GM19240 (cell line): Measurements from ENCODE around the gene PHF21A.
"Not testable (repeated sequence)": the region's sequence is repeated elsewhere in the genome, so short reads cannot be mapped to it uniquely, and the experiment has no call there.

Source experiments
- DNase-seq: peaks from one replicate; pipeline ENCODE4 v3.0.0; 2011; ENCODE audit warnings: low spot score; ENCODE audit not compliant: insufficient read length

The PHF21A gene

DNA sequence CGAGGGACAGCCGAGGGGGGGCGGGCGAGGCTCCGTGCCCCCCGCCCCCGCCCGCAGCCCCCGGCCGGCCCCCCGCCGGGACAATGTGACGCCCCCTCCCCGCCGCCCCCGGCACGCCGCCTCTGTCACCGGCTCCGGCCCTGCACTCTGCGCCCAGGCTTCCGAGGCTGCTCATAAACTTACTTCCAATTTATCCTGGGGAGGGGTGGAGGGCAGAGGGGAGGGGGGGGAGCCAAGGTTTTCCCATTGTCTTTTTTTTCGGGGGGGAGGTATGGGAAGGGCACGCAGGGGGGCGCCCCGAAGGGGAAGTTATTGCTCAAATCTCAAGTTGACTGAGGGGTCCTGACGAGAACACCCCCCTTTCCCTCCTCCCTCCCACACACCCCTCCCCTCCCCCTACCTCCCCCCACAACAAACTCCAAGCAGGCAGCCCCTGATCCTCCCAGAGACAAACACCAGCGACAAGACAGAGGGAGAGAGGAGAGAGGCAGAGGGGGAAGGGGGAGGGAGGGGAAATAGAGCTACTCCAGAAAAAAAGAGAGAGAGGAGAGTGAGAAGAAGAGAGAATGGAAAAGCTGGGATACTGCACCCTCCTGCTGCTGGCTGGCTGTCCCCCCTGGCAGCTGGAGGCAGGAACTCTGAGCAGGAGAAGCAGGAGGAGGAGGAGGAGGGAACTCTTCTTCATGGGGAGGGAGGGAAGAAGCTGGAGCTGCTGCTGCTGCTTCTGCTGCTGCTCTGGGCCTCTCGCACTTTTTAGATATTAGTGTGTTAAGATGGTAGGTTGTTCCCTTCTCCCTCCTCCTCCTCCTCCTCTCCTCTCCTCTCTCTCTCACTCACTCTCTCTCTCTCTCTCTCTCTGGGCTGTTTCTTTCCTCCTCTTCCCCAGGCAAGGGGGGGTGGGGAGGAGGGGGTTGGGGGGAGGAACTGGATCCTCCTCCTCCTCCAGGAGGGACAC is 631 bp downstream of the PHF21A start:
- DNase-seq: peak; percentile 6

DNA sequence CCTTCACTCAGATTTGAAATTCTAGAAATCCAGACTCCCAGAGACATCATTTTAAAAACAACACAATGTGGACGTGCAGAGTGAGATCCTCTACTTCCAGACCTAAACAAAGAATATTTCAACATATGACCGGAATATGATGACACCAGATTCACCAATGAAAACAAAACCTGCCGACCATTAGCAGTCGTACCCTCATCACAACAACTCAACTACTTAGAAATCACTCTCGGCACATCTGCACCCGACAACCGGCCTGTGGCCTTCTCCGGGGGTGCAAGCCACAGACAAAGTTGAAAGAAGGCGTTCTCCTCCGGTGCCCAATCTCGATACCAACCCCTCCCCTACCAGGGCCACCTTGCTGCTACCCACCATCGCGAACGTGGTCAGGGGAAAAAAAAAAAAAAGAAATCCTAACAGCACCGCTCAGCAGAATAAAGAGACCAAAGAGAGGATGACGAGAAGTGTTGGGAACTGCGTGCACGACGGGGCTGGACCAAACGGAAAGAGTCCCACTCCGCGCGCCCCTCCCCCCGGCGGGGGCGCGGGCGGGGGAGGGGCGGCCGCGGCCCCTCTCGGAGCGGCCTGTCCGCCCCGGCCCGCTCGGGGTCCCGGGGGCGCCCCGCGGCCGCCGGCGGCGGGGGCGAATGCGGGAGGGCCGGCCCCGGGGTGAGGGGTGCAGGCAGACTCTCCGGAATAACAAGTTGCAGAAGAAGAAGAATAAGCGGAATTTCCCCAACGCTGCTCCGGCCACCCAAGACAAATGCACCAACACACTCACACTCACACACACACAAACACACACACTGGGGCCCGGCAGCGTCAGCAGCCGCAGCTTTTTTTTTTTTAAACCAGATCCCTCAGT is 1.7 kb downstream of the PHF21A start:
- DNase-seq: no peak

DNA sequence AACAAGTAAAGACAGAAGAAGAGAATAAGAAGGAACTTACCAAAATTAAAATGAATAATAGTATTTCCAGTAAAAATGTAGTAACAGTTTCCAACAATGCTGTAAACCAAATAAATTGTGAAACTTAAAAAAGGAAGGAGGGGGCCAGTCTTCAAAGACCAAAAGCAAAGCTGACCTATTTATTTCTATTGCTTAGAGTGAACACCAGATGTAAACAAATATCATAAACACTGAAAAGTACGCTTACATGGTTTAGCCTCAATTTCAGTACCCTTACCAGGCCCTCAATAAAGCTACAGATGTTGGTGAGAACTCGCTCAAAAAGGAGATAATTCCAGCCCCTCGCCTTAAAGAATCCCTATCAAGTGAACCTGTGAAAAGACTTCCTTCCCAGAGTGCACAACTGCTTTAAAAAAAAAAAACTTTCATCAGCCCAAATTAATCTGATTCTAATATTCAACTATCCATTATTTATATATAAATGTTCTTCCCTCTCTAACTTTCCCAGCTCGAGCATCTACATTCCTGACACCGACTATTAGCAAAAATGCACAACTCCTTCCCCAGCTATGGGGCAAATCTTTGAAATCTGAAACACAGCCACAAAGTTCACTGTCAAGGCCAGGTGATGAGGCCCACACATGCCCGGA is 2.4 kb downstream of the PHF21A start:
- DNase-seq: no peak

DNA sequence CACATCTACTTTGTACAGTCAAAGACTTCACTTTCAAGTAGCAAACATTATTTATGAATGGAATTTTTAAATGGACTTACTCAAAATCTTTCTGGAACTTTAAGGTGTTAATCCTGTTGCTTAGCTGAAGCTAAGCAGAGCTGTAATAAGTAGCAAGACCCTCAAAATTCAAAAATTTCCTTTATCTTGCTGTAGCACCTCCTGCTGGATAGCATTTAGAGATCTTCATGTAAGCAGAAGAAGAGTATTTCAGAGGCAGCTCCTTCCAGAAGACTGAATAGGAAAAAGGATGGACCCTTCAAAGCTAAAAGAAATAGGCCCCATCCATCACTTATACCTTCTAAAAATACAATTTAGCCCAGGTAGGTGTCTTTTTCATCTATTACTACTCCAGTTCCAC is 3.4 kb downstream of the PHF21A start:
- DNase-seq: no peak

DNA sequence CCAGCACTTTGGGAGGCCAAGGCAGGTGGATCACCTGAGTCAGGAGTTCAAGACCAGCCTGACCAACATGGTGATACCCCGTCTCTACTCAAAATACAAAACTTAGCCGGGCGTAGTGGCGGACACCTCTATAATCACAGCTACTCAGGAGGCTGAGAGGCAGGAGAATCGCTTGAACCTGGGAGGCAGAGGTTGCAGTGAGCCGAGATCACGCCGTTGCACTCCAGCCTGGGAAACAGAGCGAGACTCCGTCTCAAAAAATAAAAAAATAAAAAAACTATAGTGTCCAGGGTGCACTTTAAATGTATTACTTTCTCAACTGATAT is 4.6 kb downstream of the PHF21A start:
- DNase-seq: not testable (repeated sequence)

DNA sequence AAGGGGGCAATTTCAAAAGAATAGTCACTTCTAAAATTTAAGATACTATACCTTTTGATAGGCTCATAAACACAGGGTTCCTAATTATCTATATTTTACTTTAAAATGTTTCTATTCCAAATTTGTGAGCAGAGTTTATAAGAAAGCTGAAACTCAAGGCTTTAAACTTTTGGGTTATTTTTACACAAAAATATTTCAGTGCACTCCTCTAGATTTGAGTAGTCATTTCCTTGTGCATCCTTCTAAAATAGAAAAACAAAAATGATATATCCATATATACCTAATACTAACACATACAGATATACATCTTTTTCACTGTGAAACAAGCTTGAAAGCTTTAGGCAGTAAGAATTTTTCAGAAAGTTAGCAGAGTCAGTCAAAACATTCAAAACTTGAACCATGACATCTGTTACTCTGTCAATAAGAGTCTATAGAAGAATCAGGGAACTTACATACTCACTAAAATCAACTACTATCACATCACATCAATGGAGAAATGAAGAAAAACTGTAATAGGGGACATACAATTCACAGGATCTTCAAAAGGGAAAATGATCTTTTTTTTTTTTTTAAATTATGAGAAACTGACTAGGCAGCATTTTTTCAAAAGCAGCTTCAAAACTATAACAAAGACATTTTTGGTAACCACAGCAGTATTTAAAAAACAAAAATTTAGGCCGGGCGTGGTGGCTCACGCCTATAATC is 5.1 kb downstream of the PHF21A start:
- no peak for DNase-seq

DNA sequence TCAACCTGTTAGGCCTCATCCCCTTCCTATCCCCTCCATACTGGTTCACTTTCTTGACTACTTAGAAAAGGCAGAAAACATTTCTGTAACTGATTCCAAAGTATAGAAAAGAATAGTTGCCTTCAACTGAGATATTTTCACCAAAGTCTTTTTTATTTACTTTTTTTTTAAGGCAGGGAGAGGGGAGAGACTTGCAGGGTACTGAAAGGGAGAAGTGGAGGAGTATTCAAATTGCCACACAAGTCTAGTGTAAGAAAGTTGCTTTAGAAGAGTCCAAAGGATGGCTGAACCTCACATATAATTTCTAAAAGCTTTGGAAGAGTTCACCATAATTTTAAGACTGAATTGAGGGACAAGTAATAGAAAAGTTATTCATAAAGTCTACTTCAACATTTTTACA is 6.3 kb downstream of the PHF21A start:
- DNase-seq: no peak

DNA sequence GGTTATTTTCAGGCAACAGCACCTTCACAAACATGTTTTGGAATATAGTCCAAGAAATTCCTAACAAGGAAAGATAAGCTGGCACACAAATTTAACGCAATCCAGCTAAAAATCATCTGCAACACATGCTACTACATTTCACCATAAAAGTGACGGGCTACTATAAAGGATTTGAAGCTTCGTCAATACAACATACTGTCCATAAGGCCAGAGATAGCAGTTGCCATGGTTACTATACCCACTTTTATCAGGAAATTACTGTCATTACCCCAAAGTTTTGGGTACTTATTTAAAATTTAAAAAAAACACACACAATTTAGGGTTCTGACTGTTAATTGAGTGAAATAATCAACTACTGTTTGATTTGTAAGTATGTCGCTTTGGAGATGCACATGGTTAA is 6.9 kb downstream of the PHF21A start:
- DNase-seq: no peak

DNA sequence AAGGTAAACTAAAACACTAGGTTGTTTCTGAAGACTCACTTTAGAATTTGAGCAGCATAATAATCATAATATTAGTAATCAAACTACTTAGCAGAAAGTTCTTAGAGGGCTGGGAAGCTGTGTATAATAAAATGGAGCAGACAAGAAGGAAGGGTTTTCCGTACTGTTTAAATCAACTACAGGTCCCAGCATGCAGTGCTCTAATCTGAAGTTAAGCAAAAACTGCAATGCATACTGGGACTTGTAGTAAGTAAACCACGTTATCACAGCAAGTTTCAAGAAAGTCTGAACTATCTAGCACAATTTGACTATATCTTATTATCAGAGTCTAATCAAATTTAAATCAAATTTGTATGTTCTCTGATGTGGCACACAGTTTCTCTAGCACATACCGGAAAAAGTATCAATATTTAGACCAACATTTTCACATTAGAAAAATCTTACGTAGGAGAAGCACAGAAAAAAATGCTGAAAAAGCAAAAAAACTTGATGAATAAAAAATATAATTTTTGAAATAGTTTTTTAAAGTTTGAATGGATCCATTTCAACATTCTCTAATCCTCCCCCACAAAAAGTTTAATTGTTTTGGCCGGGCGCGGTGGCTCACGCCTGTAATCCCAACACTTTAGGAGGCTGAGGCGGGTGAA is 8.2 kb downstream of the PHF21A start:
- DNase-seq: peak; percentile 13

DNA sequence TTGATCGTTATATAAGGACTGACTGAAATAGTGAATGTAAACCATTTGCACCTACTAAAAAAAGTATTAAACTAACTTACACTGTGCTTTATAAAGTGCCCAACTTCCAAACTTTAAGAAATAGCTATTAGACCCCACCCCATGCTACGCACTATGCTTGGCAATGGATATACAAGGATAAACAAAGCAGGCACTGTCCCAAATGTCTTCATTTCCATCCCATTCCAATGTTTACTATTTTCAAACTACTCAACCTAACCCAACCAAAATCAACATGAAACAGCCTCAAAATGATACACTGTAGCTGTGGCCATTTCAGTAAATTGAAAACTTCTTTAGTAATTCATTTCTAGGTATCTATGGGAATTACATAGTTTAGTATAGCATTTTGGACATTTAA is 12.5 kb downstream of the PHF21A start:
- DNase-seq: no peak

DNA sequence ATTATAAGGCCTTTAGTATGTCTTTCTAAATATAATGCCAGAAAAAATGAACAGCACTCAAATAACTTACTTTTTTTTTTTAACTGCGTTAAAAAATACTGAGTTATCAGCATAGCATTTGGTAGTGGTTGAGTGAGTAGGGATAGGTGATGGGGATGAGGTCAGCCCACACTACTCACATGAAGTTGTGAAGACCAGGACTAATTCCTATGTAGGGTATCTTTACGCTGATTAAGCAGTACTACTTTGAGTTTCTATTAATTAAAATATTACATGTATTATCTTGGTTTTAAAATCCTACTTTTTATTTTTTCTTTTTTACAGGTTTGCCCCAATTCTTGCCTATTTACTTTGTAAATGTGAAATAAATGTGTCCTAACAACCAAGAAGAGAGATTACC is 13.5 kb downstream of the PHF21A start:
- no peak for DNase-seq

DNA sequence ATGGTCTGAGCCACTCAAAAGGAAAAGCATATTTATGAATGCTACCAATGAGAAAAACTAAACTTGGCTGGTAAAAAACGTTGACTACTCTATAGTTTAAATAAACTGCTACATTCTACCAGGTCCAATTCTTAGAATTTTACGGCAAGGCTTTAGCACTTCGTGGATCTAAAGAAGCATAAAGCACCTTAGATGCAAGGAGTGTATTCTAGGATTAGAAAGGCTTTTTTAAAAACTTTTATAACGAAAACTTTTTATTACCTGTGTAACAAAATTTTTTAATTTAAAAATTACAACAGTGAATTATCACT is 13.9 kb downstream of the PHF21A start:
- DNase-seq: no peak

DNA sequence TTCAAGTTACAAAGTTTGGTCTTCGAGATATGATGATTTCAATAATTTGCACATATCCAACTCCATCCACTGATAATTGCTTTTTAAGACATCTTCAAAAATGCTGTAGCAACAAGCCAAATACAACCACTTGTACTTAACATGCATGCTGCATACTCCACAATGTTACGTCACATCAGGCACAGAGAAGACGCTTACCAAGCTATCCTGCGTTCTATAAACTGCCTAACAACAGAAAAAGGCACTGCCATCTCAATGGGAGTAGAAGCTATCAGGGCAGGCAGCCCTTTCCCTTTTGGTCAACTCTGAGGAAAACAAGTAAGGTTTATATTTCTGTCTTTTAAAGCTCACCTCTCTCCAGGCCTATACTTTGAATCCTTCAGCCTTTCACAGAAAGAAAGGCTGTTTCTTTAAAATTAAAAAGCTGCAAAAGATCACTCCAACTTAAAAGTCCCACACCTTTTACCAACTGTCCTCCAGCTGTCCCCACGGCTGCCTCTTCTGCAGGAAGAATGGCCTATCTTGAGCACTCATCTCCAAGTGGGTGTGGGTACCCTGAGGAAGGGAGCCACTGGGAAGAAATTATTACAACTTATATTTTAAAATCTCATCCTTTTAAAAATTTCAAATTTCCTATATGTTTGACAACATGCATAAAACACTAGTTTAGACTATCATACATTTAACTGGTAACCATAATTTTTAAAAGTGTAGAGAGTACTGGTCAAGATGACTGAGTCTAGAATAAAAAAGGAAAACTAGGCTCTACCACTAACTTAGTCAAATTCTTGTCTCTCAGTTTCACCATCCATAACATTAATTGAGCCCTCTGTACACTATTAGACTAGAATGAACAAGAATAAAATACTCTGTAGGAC is 14.5 kb downstream of the PHF21A start:
- DNase-seq: no peak

DNA sequence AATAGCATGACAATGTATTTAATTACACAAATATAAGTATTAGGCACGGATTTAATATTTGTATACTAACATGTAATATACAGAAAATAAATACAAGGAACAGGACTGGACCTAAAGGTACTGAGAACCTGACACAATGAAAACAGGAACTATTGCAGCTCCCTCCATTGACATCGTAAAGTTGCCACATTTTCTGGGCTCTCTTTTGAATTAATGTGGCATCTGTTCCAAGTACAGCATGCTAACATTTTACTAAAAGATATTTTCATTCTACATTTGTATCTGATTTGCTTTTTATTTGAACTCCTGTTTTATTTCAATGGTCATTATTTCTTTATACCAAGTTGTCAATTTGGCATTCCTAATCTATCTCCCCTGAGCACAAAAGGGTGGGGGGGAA is 15.3 kb downstream of the PHF21A start:
- DNase-seq: no peak

DNA sequence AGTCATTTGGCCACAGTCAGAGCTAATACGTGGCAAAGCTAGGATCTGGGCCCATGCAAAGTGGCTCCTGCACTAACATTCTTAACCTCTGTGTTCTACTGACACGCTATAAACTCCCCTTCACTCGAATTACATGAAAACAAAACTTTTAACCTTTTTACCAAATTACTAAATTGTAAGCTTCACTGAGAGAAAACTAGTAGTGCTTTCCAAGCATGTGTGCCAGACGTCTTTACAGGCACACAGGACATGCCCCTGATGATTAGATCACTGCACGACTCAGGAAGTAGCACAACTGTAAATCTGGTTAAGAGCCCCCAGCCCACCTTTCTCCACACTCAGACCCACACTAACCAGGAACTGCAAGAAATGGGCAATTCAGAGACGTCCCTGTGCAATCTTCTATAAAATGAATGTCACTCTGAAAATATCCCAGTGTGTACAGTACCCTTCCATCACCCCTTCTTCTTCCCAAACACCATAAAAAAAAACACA is 16.1 kb downstream of the PHF21A start:
- no peak for DNase-seq

DNA sequence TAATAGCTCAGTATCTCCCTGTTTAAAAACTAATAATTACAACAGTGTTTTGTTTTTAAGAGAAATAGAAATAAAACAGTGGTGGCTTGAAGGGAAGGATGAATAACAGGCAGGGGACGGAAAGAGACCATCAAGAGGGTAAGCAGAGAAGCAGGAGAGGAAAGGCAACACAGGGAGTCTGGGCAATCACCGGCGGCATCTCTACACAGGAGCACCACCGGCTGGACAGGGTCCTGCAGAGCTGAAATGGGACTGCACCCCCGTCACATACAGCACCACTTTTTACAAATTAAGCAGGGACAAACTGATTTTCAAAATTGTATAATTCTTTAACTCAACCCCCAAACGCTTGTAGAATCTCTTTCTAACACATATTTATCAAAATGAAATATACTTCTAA is 18.4 kb downstream of the PHF21A start:
- no peak for DNase-seq

DNA sequence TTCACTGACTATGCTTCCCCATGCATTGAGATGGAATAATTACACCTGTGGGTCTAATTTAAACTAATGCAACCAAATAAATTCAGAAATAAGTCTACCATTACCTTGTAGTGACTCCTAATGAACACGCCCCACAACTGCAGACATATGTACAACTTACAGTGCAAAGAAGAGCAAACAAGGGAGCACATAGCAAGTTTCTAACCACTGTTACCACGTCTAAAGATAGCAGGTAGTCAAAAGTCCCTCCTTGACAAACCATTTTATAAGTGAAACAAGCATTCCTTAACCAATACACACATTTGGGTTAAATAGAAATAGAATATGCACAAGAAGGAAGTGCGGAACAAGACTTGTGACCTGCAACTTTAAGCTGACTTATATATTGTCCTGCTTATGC is 20.6 kb downstream of the PHF21A start:
- no peak for DNase-seq

DNA sequence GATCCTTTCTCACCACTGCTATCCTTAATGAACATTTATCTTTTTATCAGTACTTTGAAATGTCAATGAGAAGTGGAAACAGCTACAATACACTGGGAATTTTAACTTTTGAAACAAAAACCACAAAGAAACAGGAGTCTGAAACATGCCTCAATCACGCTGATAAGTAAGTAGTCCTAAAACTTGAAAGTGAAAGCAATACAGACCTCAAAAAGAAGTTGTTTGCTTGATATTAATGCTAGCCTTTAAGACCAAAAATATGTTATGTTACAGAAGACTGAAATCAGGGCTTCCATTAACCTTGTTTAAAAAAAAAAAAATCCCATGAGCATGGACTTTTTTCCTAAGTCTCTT is 21.3 kb downstream of the PHF21A start:
- no peak for DNase-seq

DNA sequence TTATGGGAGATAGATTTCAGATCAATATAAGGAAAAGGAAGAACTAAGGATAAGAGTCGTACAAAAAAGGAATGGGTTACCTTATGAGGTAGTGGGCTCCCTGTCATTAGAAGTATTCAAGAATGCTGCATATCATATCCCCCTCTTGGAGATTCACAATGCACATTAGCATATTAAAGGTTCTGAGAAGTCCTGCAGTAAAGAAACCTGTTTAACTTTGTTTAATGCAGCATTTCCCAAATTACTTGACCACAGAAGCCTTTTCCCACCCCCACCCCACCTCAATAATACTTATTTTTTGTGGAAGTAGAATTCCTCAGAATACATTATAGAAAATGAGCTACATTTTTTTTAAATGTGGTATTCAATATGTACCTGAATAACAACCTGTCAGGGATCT is 30.9 kb downstream of the PHF21A start:
- DNase-seq: no peak

DNA sequence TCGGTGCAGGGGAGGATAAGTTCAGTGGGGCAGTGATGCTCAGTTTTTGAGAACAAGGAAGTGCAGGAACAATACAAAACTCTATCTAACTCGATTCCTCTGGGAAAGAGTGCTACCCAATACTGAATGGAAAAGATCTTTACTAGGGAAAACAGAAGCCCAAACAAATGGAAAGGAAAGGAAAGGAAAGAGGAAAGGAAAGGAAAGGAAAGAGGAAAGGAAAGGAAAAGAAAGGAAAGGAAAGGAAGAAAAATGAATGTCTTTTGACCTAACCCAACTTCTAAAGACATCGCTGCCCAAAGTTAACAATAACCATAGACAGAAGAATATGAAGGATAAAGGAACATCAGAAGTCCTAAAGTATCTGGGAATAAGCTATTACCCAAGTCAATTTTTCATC is 41.6 kb downstream of the PHF21A start:
- DNase-seq: no peak
